ENCODE results near the gene PCDHA7.
"Not testable (repeated sequence)": the region's sequence is repeated elsewhere in the genome, so short reads cannot be mapped to it uniquely, and the experiment has no call there.

PCDHA7 gene

DNA sequence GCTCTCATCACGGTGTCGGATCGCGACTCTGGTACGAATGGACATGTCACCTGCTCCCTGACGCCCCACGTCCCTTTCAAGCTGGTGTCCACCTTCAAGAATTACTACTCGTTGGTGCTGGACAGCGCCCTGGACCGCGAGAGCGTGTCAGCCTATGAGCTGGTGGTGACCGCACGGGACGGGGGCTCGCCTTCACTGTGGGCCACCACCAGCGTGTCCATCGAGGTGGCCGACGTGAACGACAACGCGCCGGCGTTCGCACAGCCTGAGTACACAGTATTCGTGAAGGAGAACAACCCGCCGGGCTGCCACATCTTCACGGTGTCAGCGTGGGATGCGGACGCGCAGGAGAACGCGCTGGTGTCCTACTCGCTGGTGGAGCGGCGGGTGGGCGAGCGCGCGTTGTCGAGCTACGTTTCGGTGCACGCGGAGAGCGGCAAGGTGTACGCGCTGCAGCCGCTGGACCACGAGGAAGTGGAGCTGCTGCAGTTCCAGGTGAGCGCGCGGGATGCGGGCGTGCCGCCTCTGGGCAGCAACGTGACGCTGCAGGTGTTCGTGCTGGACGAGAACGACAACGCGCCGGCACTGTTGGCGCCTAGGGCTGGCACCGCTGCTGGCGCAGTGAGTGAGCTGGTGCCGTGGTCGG, 37.9 kb upstream of the PCDHA7 start:
- H2BK12ac ChIP-seq (ENCODE audit: low read length); H3K79me2 ChIP-seq (ENCODE audit: control insufficient read depth, insufficient read depth, low read length, poor library complexity); H3K4ac ChIP-seq (ENCODE audit: low read depth, low read length); H3K4me1 ChIP-seq (ENCODE audit: control insufficient read depth in 1 of 2, insufficient read depth in 2 of 2, low read length in 2 of 2); H3K18ac ChIP-seq (ENCODE audit: low read length); H3K27ac ChIP-seq (ENCODE audit: low read depth, low read length); H2AK5ac ChIP-seq (ENCODE audit: low read length); H3K23ac ChIP-seq (ENCODE audit: low read length); H2BK5ac ChIP-seq (ENCODE audit: low read depth, low read length, poor library complexity); H2AFZ ChIP-seq (ENCODE audit: insufficient read depth, low read length, poor library complexity); H3K36me3 ChIP-seq (ENCODE audit: control insufficient read depth in 1 of 2, insufficient read depth in 2 of 2, low read length in 2 of 2); DNase-seq; H3K4me3 ChIP-seq (ENCODE audit: low read depth, low read length); H4K91ac ChIP-seq (ENCODE audit: low read depth, low read length); H2BK120ac ChIP-seq (ENCODE audit: insufficient read depth, low read length, poor library complexity); H4K8ac ChIP-seq (ENCODE audit: low read depth, low read length); H3K9ac ChIP-seq (ENCODE audit: low read length); H4K12ac ChIP-seq (ENCODE audit: low read depth, low read length); H3K4me2 ChIP-seq (ENCODE audit: low read length); H3K79me1 ChIP-seq (ENCODE audit: low read length); H3K14ac ChIP-seq (ENCODE audit: low read length); H3K27me3 ChIP-seq (ENCODE audit: insufficient read depth, low read length): not testable (repeated sequence)
- peaks cover 16% of the 10 kb centered on the region for H3K9me3 ChIP-seq (ENCODE audit: insufficient read depth, low read depth, low read length)
- no CpG with 5 or more reads among the region's 72 CpGs for WGBS (ENCODE audit: extremely low coverage, insufficient coverage, insufficient read length)

- no CpG with 5 or more reads among the region's 39 CpGs for WGBS (ENCODE audit: extremely low coverage, insufficient coverage, insufficient read length)
- H3K4me2 ChIP-seq (ENCODE audit: low read length) = no peak overlapping the region
- no peak overlapping the region for H2BK120ac ChIP-seq (ENCODE audit: insufficient read depth, low read length, poor library complexity)
- H3K9me3 ChIP-seq (ENCODE audit: insufficient read depth, low read depth, low read length) = peaks cover 16% of the 10 kb centered on the region
- H2AK5ac ChIP-seq (ENCODE audit: low read length) = no peak overlapping the region
- H3K79me1 ChIP-seq (ENCODE audit: low read length) = no peaks in the 10 kb centered on the region
- no peak overlapping the region for H3K23ac ChIP-seq (ENCODE audit: low read length)
- H3K4ac ChIP-seq (ENCODE audit: low read depth, low read length) = no peak overlapping the region
- H4K12ac ChIP-seq (ENCODE audit: low read depth, low read length) = no peak overlapping the region
- H3K27me3 ChIP-seq (ENCODE audit: insufficient read depth, low read length) = no peaks in the 10 kb centered on the region
- H3K18ac ChIP-seq (ENCODE audit: low read length) = no peak overlapping the region
- H3K36me3 ChIP-seq (ENCODE audit: control insufficient read depth in 1 of 2, insufficient read depth in 2 of 2, low read length in 2 of 2) = peaks cover 2 to 4% of the 10 kb centered on the region in 2 experiments
- DNase-seq = no peak
- no peak overlapping the region for H2BK5ac ChIP-seq (ENCODE audit: low read depth, low read length, poor library complexity)
- H3K14ac ChIP-seq (ENCODE audit: low read length) = no peak overlapping the region
- no peaks in the 10 kb centered on the region for H3K79me2 ChIP-seq (ENCODE audit: control insufficient read depth, insufficient read depth, low read length, poor library complexity)
- H3K27ac ChIP-seq (ENCODE audit: low read depth, low read length) = no peak overlapping the region
- no peaks in the 10 kb centered on the region for H3K4me1 ChIP-seq (ENCODE audit: control insufficient read depth in 1 of 2, insufficient read depth in 2 of 2, low read length in 2 of 2)
- no peak overlapping the region for H4K91ac ChIP-seq (ENCODE audit: low read depth, low read length)
- peak overlapping the region; percentile 50 for H3K4me3 ChIP-seq (ENCODE audit: low read depth, low read length)
- H3K9ac ChIP-seq (ENCODE audit: low read length) = no peak overlapping the region
- H2BK12ac ChIP-seq (ENCODE audit: low read length) = no peak overlapping the region
- H2AFZ ChIP-seq (ENCODE audit: insufficient read depth, low read length, poor library complexity) = no peak overlapping the region
- no peak overlapping the region for H4K8ac ChIP-seq (ENCODE audit: low read depth, low read length)
Observed at GRCh38 chr5:140796718-140797095, 37.4 kb upstream of the PCDHA7 start.

DNA sequence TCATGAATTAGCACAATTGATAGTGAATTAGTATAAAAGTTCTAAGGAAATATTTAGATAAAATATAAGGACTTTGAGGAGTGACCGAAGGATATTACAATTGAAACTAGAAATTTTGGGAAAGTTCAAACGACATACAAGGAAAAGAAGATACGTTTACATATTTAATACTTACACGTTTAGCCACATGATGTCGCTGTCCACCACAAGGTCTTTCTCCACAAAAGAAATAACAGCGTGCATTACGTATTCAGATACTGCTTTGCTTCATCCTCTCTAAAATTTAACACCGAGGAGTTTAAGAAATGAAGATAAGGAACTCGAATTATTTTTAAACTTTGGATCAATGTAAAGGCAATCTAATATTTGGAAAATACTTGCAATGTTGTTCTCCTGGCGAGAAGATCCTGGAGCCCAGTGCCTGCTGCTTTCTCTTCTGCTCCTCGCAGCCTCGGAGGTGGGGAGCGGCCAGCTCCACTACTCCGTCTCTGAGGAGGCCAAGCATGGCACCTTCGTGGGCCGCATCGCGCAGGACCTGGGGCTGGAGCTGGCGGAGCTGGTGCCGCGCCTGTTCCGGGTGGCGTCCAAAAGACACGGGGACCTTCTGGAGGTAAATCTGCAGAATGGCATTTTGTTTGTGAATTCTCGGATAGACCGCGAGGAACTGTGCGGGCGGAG, 33.1 kb upstream of the PCDHA7 start, which contains the start of gene PCDHA3:
Gene PCDHA3 (plus strand): TSS at position 242 of the 678 bp plus-strand sequence.
- Histone ChIP-seq H3K27ac (ENCODE audit: low read depth, low read length) (no peak within 1 kb of the TSS), H4K12ac (ENCODE audit: low read depth, low read length) (no peak within 1 kb of the TSS), H2BK12ac (ENCODE audit: low read length) (no peak within 1 kb of the TSS), H3K9me3 (ENCODE audit: insufficient read depth, low read depth, low read length) (peaks cover 24% of the 10 kb centered on the region), H2BK120ac (ENCODE audit: insufficient read depth, low read length, poor library complexity) (no peak within 1 kb of the TSS), H3K27me3 (ENCODE audit: insufficient read depth, low read length) (no peaks in the 10 kb centered on the region), H4K91ac (ENCODE audit: low read depth, low read length) (no peak within 1 kb of the TSS), H3K4ac (ENCODE audit: low read depth, low read length) (no peak within 1 kb of the TSS), H2AFZ (ENCODE audit: insufficient read depth, low read length, poor library complexity) (no peak within 1 kb of the TSS), H3K36me3 (ENCODE audit: control insufficient read depth in 1 of 2, insufficient read depth in 2 of 2, low read length in 2 of 2) (peaks cover 2 to 10% of the 10 kb centered on the region in 2 experiments), H2BK5ac (ENCODE audit: low read depth, low read length, poor library complexity) (no peak within 1 kb of the TSS), H4K8ac (ENCODE audit: low read depth, low read length) (no peak within 1 kb of the TSS), H3K9ac (ENCODE audit: low read length) (no peak within 1 kb of the TSS), H3K14ac (ENCODE audit: low read length) (no peak within 1 kb of the TSS), H3K4me1 (ENCODE audit: control insufficient read depth in 1 of 2, insufficient read depth in 2 of 2, low read length in 2 of 2) (no peaks in the 10 kb centered on the region), H3K79me1 (ENCODE audit: low read length) (no peaks in the 10 kb centered on the region), H3K18ac (ENCODE audit: low read length) (no peak within 1 kb of the TSS), H2AK5ac (ENCODE audit: low read length) (no peak within 1 kb of the TSS), H3K79me2 (ENCODE audit: control insufficient read depth, insufficient read depth, low read length, poor library complexity) (no peaks in the 10 kb centered on the region), H3K23ac (ENCODE audit: low read length) (no peak within 1 kb of the TSS), H3K4me2 (ENCODE audit: low read length) (no peak within 1 kb of the TSS), H3K4me3 (ENCODE audit: low read depth, low read length) (no peak within 1 kb of the TSS)
- WGBS (ENCODE audit: extremely low coverage, insufficient coverage, insufficient read length) = no CpG with 5 or more reads among the region's 29 CpGs
- no peak for DNase-seq

GRCh38 chr5:140801494-140801841, 32.6 kb upstream of the PCDHA7 start:
- WGBS (ENCODE audit: extremely low coverage, insufficient coverage, insufficient read length) = no CpG with 5 or more reads among the region's 16 CpGs
- H3K27me3 ChIP-seq (ENCODE audit: insufficient read depth, low read length) = no peaks in the 10 kb centered on the region
- no peak overlapping the region for H2BK12ac ChIP-seq (ENCODE audit: low read length)
- no peak overlapping the region for H3K4ac ChIP-seq (ENCODE audit: low read depth, low read length)
- DNase-seq = no peak
- H2AFZ ChIP-seq (ENCODE audit: insufficient read depth, low read length, poor library complexity) = no peak overlapping the region
- H4K91ac ChIP-seq (ENCODE audit: low read depth, low read length) = no peak overlapping the region
- H3K4me2 ChIP-seq (ENCODE audit: low read length) = no peak overlapping the region
- no peak overlapping the region for H3K23ac ChIP-seq (ENCODE audit: low read length)
- no peak overlapping the region for H4K8ac ChIP-seq (ENCODE audit: low read depth, low read length)
- no peak overlapping the region for H4K12ac ChIP-seq (ENCODE audit: low read depth, low read length)
- H3K79me2 ChIP-seq (ENCODE audit: control insufficient read depth, insufficient read depth, low read length, poor library complexity) = no peaks in the 10 kb centered on the region
- H3K14ac ChIP-seq (ENCODE audit: low read length) = no peak overlapping the region
- H2BK5ac ChIP-seq (ENCODE audit: low read depth, low read length, poor library complexity) = no peak overlapping the region
- H2BK120ac ChIP-seq (ENCODE audit: insufficient read depth, low read length, poor library complexity) = no peak overlapping the region
- no peaks in the 10 kb centered on the region for H3K4me1 ChIP-seq (ENCODE audit: control insufficient read depth in 1 of 2, insufficient read depth in 2 of 2, low read length in 2 of 2)
- no peak overlapping the region for H2AK5ac ChIP-seq (ENCODE audit: low read length)
- H3K36me3 ChIP-seq (ENCODE audit: control insufficient read depth in 1 of 2, insufficient read depth in 2 of 2, low read length in 2 of 2) = peaks cover 1 to 9% of the 10 kb centered on the region in 2 experiments
- no peaks in the 10 kb centered on the region for H3K79me1 ChIP-seq (ENCODE audit: low read length)
- no peak overlapping the region for H3K9ac ChIP-seq (ENCODE audit: low read length)
- H3K18ac ChIP-seq (ENCODE audit: low read length) = no peak overlapping the region
- H3K9me3 ChIP-seq (ENCODE audit: insufficient read depth, low read depth, low read length) = peaks cover 21% of the 10 kb centered on the region
- no peak overlapping the region for H3K4me3 ChIP-seq (ENCODE audit: low read depth, low read length)
- no peak overlapping the region for H3K27ac ChIP-seq (ENCODE audit: low read depth, low read length)
